ENCODE measurements around the gene DPYD. TPM values are rescaled to one million over a fixed set of nuclear protein-coding genes. Genes with fewer than 3 reads are reported as not detected.

Gene DPYD
- total RNA-seq, 1 experiment from 2014 or later: 12.8 TPM

DNA sequence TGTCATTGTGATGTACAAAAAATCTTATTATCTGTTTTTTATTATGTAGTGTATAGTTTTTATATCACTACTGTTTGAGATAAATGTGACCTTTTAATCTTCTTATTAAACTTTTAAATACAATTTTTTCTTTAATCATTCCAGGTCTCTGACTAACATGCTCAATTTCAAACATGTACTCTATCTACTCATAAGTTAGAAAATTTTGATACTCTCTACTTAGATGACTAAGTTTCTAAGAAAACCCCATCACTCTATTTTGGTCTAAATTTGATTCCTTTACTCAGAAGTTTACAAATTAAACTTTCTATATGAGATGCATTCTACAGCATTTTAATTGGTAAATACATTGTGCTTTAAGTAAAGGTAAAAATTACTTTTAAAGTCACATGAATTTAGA lies 655.2 kb downstream of the DPYD start:
- Histone ChIP-seq H2AFZ (ENCODE audit: low read length) (no peak overlapping the region), H3F3A (ENCODE audit: low read length, unreplicated experiment) (no peaks in the 10 kb centered on the region), H3K4me3 (ENCODE audit: low read length) (no peak overlapping the region), H3K9me3 (ENCODE audit: low read length) (no peaks in the 10 kb centered on the region), H3K4me2 (ENCODE audit: low read length) (no peak overlapping the region), H3K27ac (ENCODE audit: low read length) (no peak overlapping the region), H3K9ac (ENCODE audit: low read length) (no peak overlapping the region), H4K20me1 (ENCODE audit: low read length) (no peaks in the 10 kb centered on the region), H3K4me1 (ENCODE audit: insufficient read depth, low read length) (no peaks in the 10 kb centered on the region), H3K36me3 (ENCODE audit: low read depth, low read length) (no peaks in the 10 kb centered on the region), H3K9me2 (replicated peaks; ENCODE audit: low read length) (no peaks in the 10 kb centered on the region), H3K27me3 (ENCODE audit: low read length) (no peaks in the 10 kb centered on the region), H3K79me2 (ENCODE audit: low read length) (no peaks in the 10 kb centered on the region)
- ChIA-PET POLR2A (ENCODE audit: unreplicated experiment) (no interaction called here), CTCF (no interaction called here)
- no peak for DNase-seq
- TF ChIP-seq EZH2 (IDR thresholded peaks at IDR 0.05; ENCODE audit: low read length, unreplicated experiment) (no peak), EZH2phosphoT487 (IDR thresholded peaks at IDR 0.05; ENCODE audit: borderline replicate concordance, low read length) (no peak)
- TF ChIP-seq, protein P1, sequence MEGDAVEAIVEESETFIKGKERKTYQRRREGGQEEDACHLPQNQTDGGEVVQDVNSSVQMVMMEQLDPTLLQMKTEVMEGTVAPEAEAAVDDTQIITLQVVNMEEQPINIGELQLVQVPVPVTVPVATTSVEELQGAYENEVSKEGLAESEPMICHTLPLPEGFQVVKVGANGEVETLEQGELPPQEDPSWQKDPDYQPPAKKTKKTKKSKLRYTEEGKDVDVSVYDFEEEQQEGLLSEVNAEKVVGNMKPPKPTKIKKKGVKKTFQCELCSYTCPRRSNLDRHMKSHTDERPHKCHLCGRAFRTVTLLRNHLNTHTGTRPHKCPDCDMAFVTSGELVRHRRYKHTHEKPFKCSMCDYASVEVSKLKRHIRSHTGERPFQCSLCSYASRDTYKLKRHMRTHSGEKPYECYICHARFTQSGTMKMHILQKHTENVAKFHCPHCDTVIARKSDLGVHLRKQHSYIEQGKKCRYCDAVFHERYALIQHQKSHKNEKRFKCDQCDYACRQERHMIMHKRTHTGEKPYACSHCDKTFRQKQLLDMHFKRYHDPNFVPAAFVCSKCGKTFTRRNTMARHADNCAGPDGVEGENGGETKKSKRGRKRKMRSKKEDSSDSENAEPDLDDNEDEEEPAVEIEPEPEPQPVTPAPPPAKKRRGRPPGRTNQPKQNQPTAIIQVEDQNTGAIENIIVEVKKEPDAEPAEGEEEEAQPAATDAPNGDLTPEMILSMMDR (conservative IDR thresholded peaks at IDR 0.05; ENCODE audit: low read depth, low read length): no peak
- no TSS peak for BruUV-seq (replicated peaks)
- ATAC-seq: no peak
- intact Hi-C loops (cut with micrococcal nuclease): no loop called here

DNA sequence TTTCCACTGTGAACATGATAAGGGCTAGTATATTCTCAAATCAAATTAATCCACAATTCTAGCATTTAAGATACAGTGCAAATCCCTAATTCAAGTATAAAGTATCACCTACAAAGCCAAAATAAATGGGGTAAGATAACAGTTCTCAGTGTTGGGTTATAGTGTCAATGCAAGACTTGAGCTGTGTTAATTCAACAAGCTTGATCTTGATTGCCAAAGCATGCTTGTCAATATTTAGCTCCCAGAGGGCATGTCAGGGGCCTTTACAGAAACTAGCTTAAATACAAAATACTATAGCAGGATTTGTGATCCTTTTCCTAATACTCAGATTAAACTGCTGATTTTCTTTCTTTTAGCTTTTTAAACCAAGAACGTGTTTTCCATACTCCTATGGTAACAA lies 658.0 kb downstream of the DPYD start:
- no TSS peak for BruUV-seq (replicated peaks)
- intact Hi-C loops (cut with micrococcal nuclease): no loop called here
- Histone ChIP-seq H4K20me1 (ENCODE audit: low read length) (no peaks in the 10 kb centered on the region), H3K4me3 (ENCODE audit: low read length) (no peak overlapping the region), H3K79me2 (ENCODE audit: low read length) (no peaks in the 10 kb centered on the region), H3K27me3 (ENCODE audit: low read length) (no peaks in the 10 kb centered on the region), H3F3A (ENCODE audit: low read length, unreplicated experiment) (no peaks in the 10 kb centered on the region), H2AFZ (ENCODE audit: low read length) (no peak overlapping the region), H3K4me2 (ENCODE audit: low read length) (no peak overlapping the region), H3K4me1 (ENCODE audit: insufficient read depth, low read length) (no peaks in the 10 kb centered on the region), H3K27ac (ENCODE audit: low read length) (no peak overlapping the region), H3K36me3 (ENCODE audit: low read depth, low read length) (no peaks in the 10 kb centered on the region), H3K9me2 (replicated peaks; ENCODE audit: low read length) (no peaks in the 10 kb centered on the region), H3K9me3 (ENCODE audit: low read length) (no peaks in the 10 kb centered on the region), H3K9ac (ENCODE audit: low read length) (no peak overlapping the region)
- TF ChIP-seq EZH2phosphoT487 (IDR thresholded peaks at IDR 0.05; ENCODE audit: borderline replicate concordance, low read length): no peak
- TF ChIP-seq, protein P1 (conservative IDR thresholded peaks at IDR 0.05; ENCODE audit: low read depth, low read length): no peak
- no peak for TF ChIP-seq EZH2 (IDR thresholded peaks at IDR 0.05; ENCODE audit: low read length, unreplicated experiment)
- CTCF ChIA-PET: no interaction called here
- POLR2A ChIA-PET (ENCODE audit: unreplicated experiment): no interaction called here
- DNase-seq (no peak), ATAC-seq (no peak)

DNA sequence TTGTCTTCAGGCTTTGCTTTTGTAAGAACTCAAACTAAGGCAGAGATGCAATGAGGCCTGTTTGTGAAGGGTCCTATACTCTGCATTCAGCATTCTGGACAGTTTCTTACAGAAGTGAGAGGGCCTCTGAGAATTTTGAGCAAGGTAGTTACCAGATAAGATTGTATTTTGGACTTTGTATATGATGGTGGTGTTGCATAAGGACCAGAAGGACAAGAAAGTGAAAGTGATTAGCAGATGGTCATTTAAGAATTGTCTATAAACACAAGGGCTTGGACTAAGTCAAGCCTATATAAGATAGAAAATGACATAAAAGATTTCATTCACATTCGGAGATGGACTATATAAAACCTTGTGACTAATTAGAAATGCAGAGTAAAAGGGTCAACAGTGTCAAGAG lies 662.2 kb downstream of the DPYD start:
- no TSS peak for BruUV-seq (replicated peaks)
- ChIA-PET CTCF (no interaction called here), POLR2A (ENCODE audit: unreplicated experiment) (no interaction called here)
- Histone ChIP-seq H3K4me1 (ENCODE audit: insufficient read depth, low read length) (no peaks in the 10 kb centered on the region), H3K9me2 (replicated peaks; ENCODE audit: low read length) (no peaks in the 10 kb centered on the region), H3K36me3 (ENCODE audit: low read depth, low read length) (no peaks in the 10 kb centered on the region), H3K9ac (ENCODE audit: low read length) (no peak overlapping the region), H3K79me2 (ENCODE audit: low read length) (no peaks in the 10 kb centered on the region), H4K20me1 (ENCODE audit: low read length) (no peaks in the 10 kb centered on the region), H2AFZ (ENCODE audit: low read length) (no peak overlapping the region), H3K27ac (ENCODE audit: low read length) (no peak overlapping the region), H3K9me3 (ENCODE audit: low read length) (no peaks in the 10 kb centered on the region), H3K4me2 (ENCODE audit: low read length) (no peak overlapping the region), H3K27me3 (ENCODE audit: low read length) (no peaks in the 10 kb centered on the region), H3K4me3 (ENCODE audit: low read length) (no peak overlapping the region), H3F3A (ENCODE audit: low read length, unreplicated experiment) (no peaks in the 10 kb centered on the region)
- TF ChIP-seq EZH2 (IDR thresholded peaks at IDR 0.05; ENCODE audit: low read length, unreplicated experiment): no peak
- TF ChIP-seq, protein P1 (conservative IDR thresholded peaks at IDR 0.05; ENCODE audit: low read depth, low read length): no peak
- TF ChIP-seq EZH2phosphoT487 (IDR thresholded peaks at IDR 0.05; ENCODE audit: borderline replicate concordance, low read length): no peak
- intact Hi-C loops (cut with micrococcal nuclease): no loop called here
- no peak for ATAC-seq
- DNase-seq: no peak

Measured in PC-3 (cell line).